ENCODE data around the gene SASH1. TPM values are rescaled to one million over a fixed set of nuclear protein-coding genes. Genes with fewer than 3 reads are reported as not detected.

Gene SASH1
- total RNA-seq, 1 donor from 2014 or later, result 61.3 TPM

DNA sequence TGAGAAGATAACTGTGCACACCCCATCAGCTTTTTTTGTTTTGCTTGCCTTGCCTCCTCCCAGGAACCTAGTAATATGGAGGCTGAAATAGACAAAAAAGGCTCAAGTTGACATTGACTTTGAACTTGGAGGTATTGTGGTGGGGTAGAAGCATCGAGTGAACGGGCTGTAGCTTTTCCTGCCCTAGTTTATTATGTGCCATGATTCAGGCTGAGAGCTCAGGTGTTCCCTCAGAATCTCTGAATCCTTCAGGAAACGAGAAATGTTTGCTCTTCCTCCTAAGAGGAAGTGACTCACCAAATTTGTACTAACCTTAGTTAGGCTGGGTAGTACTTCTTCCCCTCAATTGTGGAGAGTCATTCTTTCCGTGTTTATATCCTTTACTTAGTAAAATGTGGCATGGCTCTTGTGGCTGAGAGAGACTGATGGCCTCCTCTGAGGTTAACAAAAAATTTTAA lies 98.8 kb downstream of the SASH1 start:
- Mint-ChIP-seq H3K4me1 (ENCODE audit: unreplicated experiment) (peaks cover 38% of the 10 kb centered on the region), H3K27me3 (no peaks in the 10 kb centered on the region), H3K9me3 (no peaks in the 10 kb centered on the region), H3K4me3 (no peak overlapping the region), H3K27ac (peak overlapping the region; percentile 68), H3K36me3 (peaks cover 5% of the 10 kb centered on the region)
- TF ChIP-seq CTCF (conservative IDR thresholded peaks at IDR 0.05), result no peak
- DNase-seq (ENCODE audit: extremely low spot score, unreplicated experiment), result no peak

GRCh38 chr6:148443798-148444560 lies 101.3 kb downstream of the SASH1 start:
- Mint-ChIP-seq H3K36me3 (peaks cover 25% of the 10 kb centered on the region), H3K27ac (peak overlapping the region; percentile 94), H3K4me1 (ENCODE audit: unreplicated experiment) (peaks cover 54% of the 10 kb centered on the region), H3K9me3 (peaks cover 9% of the 10 kb centered on the region), H3K27me3 (no peaks in the 10 kb centered on the region), H3K4me3 (no peak overlapping the region)
- no peak for DNase-seq (ENCODE audit: extremely low spot score, unreplicated experiment)
- TF ChIP-seq CTCF (conservative IDR thresholded peaks at IDR 0.05), result no peak

GRCh38 chr6:148445116-148445515 lies 102.5 kb downstream of the SASH1 start:
- H3K27me3 Mint-ChIP-seq, result no peaks in the 10 kb centered on the region
- TF ChIP-seq CTCF (conservative IDR thresholded peaks at IDR 0.05), result no peak
- peak overlapping the region; percentile 94 for H3K27ac Mint-ChIP-seq
- peaks cover 50% of the 10 kb centered on the region for H3K4me1 Mint-ChIP-seq (ENCODE audit: unreplicated experiment)
- H3K9me3 Mint-ChIP-seq, result peaks cover 9% of the 10 kb centered on the region
- DNase-seq (ENCODE audit: extremely low spot score, unreplicated experiment), result no peak
- peaks cover 26% of the 10 kb centered on the region for H3K36me3 Mint-ChIP-seq
- H3K4me3 Mint-ChIP-seq, result peak overlapping the region; percentile 33

DNA sequence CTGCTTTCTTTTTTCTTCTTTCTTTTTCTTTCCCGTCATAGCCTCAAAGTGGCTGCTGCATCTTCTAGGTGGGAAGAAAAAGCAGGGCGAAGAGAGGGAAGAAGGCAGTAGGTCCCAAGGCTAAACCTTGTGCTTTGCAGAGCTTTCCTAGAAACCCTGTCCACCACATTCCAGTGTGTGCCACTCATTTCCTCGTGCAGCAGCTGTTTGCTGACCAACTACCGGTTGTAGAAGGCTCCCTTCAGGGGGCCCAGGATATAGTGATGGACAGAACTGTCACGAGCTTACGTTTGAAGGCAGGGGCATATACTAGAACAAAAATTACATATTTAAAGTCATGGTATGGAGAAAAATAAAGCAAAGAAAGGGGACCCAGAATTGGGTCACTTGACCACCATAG lies 103.0 kb downstream of the SASH1 start:
- H3K4me3 Mint-ChIP-seq, result peak overlapping the region; percentile 56
- H3K36me3 Mint-ChIP-seq, result peaks cover 30% of the 10 kb centered on the region
- no peaks in the 10 kb centered on the region for H3K27me3 Mint-ChIP-seq
- no peak for TF ChIP-seq CTCF (conservative IDR thresholded peaks at IDR 0.05)
- H3K9me3 Mint-ChIP-seq, result peaks cover 9% of the 10 kb centered on the region
- peaks cover 45% of the 10 kb centered on the region for H3K4me1 Mint-ChIP-seq (ENCODE audit: unreplicated experiment)
- H3K27ac Mint-ChIP-seq, result peak overlapping the region; percentile 94
- DNase-seq (ENCODE audit: extremely low spot score, unreplicated experiment), result no peak

GRCh38 chr6:148446681-148447080 lies 104.0 kb downstream of the SASH1 start:
- Mint-ChIP-seq H3K27ac (peak overlapping the region; percentile 94), H3K36me3 (peaks cover 38% of the 10 kb centered on the region), H3K4me1 (ENCODE audit: unreplicated experiment) (peaks cover 35% of the 10 kb centered on the region), H3K4me3 (peak overlapping the region; percentile 31), H3K27me3 (no peaks in the 10 kb centered on the region), H3K9me3 (peaks cover 9% of the 10 kb centered on the region)
- no peak for DNase-seq (ENCODE audit: extremely low spot score, unreplicated experiment)
- no peak for TF ChIP-seq CTCF (conservative IDR thresholded peaks at IDR 0.05)

Measured in type B pancreatic cell (in vitro differentiated cells).